ENCODE measurements around the gene CCDC80.

DNA sequence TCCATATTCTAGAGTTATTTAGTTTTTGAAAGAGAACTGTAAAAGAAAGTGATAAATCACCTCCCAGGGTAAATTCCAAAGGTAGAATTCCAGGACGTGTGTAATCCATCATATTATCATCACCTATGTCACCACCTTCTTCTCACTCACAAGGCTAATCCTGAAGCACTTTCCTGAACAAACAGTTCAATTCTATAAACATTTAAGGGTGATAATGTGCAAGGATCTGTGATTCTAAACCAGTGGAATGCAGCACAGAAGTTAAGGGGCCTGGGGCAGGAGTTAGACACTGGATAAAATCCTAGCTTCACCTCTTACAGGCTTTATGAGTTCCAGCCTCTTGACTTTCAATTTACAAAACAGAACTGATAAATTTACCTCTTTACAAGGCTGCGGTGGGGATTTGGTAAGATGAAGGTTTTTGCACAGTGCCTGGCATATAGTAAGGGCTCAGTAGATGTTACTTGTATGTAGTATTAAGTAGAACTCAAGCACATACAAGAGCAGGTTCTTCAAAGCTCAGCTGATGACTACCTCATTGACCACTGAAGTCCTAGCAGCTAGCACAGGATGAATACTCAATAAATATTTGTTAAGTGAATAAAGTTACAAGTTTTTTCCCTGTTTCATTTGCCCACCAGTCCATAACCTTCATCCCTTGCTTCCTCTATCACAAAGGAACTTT, 47.3 kb upstream of the CCDC80 start:
- TF ChIP-seq, protein P1, sequence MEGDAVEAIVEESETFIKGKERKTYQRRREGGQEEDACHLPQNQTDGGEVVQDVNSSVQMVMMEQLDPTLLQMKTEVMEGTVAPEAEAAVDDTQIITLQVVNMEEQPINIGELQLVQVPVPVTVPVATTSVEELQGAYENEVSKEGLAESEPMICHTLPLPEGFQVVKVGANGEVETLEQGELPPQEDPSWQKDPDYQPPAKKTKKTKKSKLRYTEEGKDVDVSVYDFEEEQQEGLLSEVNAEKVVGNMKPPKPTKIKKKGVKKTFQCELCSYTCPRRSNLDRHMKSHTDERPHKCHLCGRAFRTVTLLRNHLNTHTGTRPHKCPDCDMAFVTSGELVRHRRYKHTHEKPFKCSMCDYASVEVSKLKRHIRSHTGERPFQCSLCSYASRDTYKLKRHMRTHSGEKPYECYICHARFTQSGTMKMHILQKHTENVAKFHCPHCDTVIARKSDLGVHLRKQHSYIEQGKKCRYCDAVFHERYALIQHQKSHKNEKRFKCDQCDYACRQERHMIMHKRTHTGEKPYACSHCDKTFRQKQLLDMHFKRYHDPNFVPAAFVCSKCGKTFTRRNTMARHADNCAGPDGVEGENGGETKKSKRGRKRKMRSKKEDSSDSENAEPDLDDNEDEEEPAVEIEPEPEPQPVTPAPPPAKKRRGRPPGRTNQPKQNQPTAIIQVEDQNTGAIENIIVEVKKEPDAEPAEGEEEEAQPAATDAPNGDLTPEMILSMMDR (IDR thresholded peaks at IDR 0.05) = no peak
- TF ChIP-seq POLR2A (IDR thresholded peaks at IDR 0.05) = no peak

Measured in heart left ventricle (tissue), 13 donors.